K562 (cell line): ENCODE data around the gene GOLGA5. TPM values are rescaled to one million over a fixed set of nuclear protein-coding genes. Genes with fewer than 3 reads are reported as not detected.

Experiments used
- ATAC-seq: fragments of 200-7000 bp; cut with Tn5 transposase; 3 replicates; pipeline ENCODE4 v1.9.1; 2020; ENCODE audit warnings: moderate library complexity
- BruUV-seq: library from RNA; stranded (reverse); fragments of 400-500 nt; replicated peaks from 2 replicates; lab custom pipeline; 2021; lab: Mats Ljungman, UMichigan
- CTCF ChIA-PET: fragments of 300-600 bp; formaldehyde crosslinking; extraction: SDS; loops from one replicate; lab custom pipeline; 2021; ENCODE audit warnings: low intra/inter-chr PET ratio; lab: Yijun Ruan, JAX
- POLR2A ChIA-PET: fragments of 300-600, 350-650 bp; sonication (Branson Sonifier 250); formaldehyde crosslinking; extraction: SDS; loops from one replicate; lab custom pipeline; 2021; ENCODE audit warnings: antibody characterized with exemption, inconsistent platforms; lab: Yijun Ruan, JAX
- DNase-seq, 4 experiments: peaks; one replicate each; pipeline versions ENCODE4 v3.0.0 to v3.0.0-alpha.2; 2011 to 2018; ENCODE audit warnings: low spot score in 3 of 4, mixed read lengths in 3 of 4; ENCODE audit errors: extremely low read depth in 1 of 4
- FAIRE-seq: peaks from 2 replicates; lab custom pipeline; 2011; peaks lifted over from hg19 to GRCh38; lab: Jason Lieb, UNC
- H2AFZ ChIP-seq: 2 replicates; pipeline ENCODE4 v1.6.0; 2011; ENCODE audit warnings: low read depth, low read length, control low read depth, inconsistent platforms
- H3K27ac ChIP-seq: fragments of 200-600 bp; 3 replicates; pipeline ENCODE4 v1.8.0; 2011; ENCODE audit warnings: low read depth, mild to moderate bottlenecking, control low read depth, inconsistent platforms, low read length, moderate library complexity, mixed read lengths; ENCODE audit errors: extremely low read depth
- H3K27me3 ChIP-seq, 2 experiments: fragments of 300-600 bp in 1 of 2; 2 replicates in 1 of 2; 3 replicates in 1 of 2; pipeline versions ENCODE4 v1.6.0 to v1.8.0; 2011; ENCODE audit warnings: inconsistent platforms in 2 of 2, low read length in 2 of 2, mild to moderate bottlenecking in 1 of 2, mixed read lengths in 1 of 2, moderate library complexity in 1 of 2; ENCODE audit not compliant: control insufficient read depth in 2 of 2, insufficient read depth in 2 of 2
- H3K36me3 ChIP-seq: fragments of 300-600 bp; 3 replicates; pipeline ENCODE4 v1.8.0; 2011; ENCODE audit warnings: mild to moderate bottlenecking, low read length, inconsistent platforms; ENCODE audit not compliant: control insufficient read depth, insufficient read depth
- H3K4me1 ChIP-seq, 2 experiments: fragments of 200-600 bp in 1 of 2; replicated peaks in 1 of 2; 2 replicates in 1 of 2; 3 replicates in 1 of 2; pipeline versions ENCODE4 v1.5.1 to v1.8.0; 2011; ENCODE audit warnings: inconsistent platforms in 2 of 2, low read length in 2 of 2, mild to moderate bottlenecking in 1 of 2, mixed read lengths in 1 of 2, moderate library complexity in 1 of 2; ENCODE audit not compliant: control insufficient read depth in 2 of 2, insufficient read depth in 2 of 2
- H3K4me2 ChIP-seq: 2 replicates; pipeline ENCODE4 v1.6.1; 2011; ENCODE audit warnings: low read length, control low read depth, inconsistent platforms, mixed read lengths; ENCODE audit not compliant: insufficient read depth
- H3K4me3 ChIP-seq: fragments of 200-600 bp; sonication (generic), shearing (Covaris generic); 2 replicates; pipeline ENCODE4 v1.5.1; 2016; ENCODE audit warnings: control low read depth, inconsistent platforms
- H3K79me2 ChIP-seq: fragments of 200-600 bp; 3 replicates; pipeline ENCODE4 v1.8.0; 2011; ENCODE audit warnings: low read length, inconsistent platforms; ENCODE audit not compliant: control insufficient read depth, insufficient read depth
- H3K9ac ChIP-seq, 2 experiments: 2 replicates each; pipeline versions ENCODE4 v1.6.0 to v1.6.1; 2011; ENCODE audit warnings: low read depth in 2 of 2, low read length in 2 of 2, control low read depth in 1 of 2, inconsistent platforms in 1 of 2, mild to moderate bottlenecking in 1 of 2, mixed read lengths in 1 of 2; ENCODE audit not compliant: insufficient read depth in 1 of 2
- H3K9me1 ChIP-seq: one replicate; pipeline ENCODE4 v1.6.0; 2011; ENCODE audit warnings: inconsistent platforms, mild to moderate bottlenecking, low read length, moderate library complexity; ENCODE audit not compliant: control insufficient read depth, insufficient read depth
- H3K9me3 ChIP-seq: replicated peaks from 2 replicates; pipeline ENCODE4 v1.5.1; 2011; ENCODE audit warnings: low read depth, low read length, inconsistent platforms; ENCODE audit not compliant: control insufficient read depth, insufficient read depth
- H4K20me1 ChIP-seq: replicated peaks from 2 replicates; pipeline ENCODE4 v1.6.1; 2011; ENCODE audit warnings: low read length, inconsistent platforms, mixed read lengths; ENCODE audit not compliant: control insufficient read depth, insufficient read depth
- ARNT ChIP-seq, 2 experiments: fragments of 450-650 bp; IDR thresholded peaks; 2 replicates each; pipeline ENCODE4 v1.6.1; 2016; ENCODE audit warnings: mild to moderate bottlenecking in 1 of 2
- BDP1 ChIP-seq: IDR thresholded peaks from 3 replicates; pipeline ENCODE4 v1.6.1; 2011; ENCODE audit not compliant: insufficient read length, insufficient read depth
- FOS ChIP-seq: IDR thresholded peaks from 3 replicates; pipeline ENCODE4 v1.6.1; 2011; ENCODE audit not compliant: insufficient read length; ENCODE audit errors: extremely low read depth
- FOXK2 ChIP-seq, 2 experiments: fragments of 450-650 bp; IDR thresholded peaks in 1 of 2; conservative IDR thresholded peaks in 1 of 2; 2 replicates each; pipeline ENCODE4 v1.6.1; 2016; ENCODE audit warnings: low read depth in 2 of 2, mild to moderate bottlenecking in 1 of 2
- HLTF ChIP-seq: fragments of 450-650 bp; IDR thresholded peaks from 2 replicates; pipeline ENCODE4 v1.6.1; 2016
- IRF9 ChIP-seq: fragments of 450-650 bp; IDR thresholded peaks from 2 replicates; pipeline ENCODE4 v1.6.1; 2016; ENCODE audit warnings: missing biosample characterization, missing genetic modification characterization
- L3MBTL2 ChIP-seq: fragments of 450-650 bp; IDR thresholded peaks from 2 replicates; pipeline ENCODE4 v1.6.1; 2016; ENCODE audit warnings: mild to moderate bottlenecking, moderate library complexity
- PHF8 ChIP-seq: fragments of 200-600 bp; sonication (generic); IDR thresholded peaks from 2 replicates; pipeline ENCODE4 v1.6.1; 2012; ENCODE audit warnings: mixed run types, mild to moderate bottlenecking, inconsistent platforms, low read length, moderate library complexity, borderline replicate concordance
- POLR3A ChIP-seq: IDR thresholded peaks from 2 replicates; pipeline ENCODE4 v1.6.1; 2011; ENCODE audit warnings: borderline replicate concordance, mild to moderate bottlenecking, moderate library complexity; ENCODE audit not compliant: insufficient read length, insufficient read depth; ENCODE audit errors: extremely low read depth
- SAFB2 ChIP-seq: fragments of 200-400 bp; formaldehyde crosslinking; IDR thresholded peaks from 2 replicates; pipeline ENCODE4 v1.6.1; 2018; ENCODE audit warnings: borderline replicate concordance, low read length, low read depth, moderate library complexity; ENCODE audit not compliant: severe bottlenecking
- TSHZ1 ChIP-seq: fragments of 250-450 bp; sonication (Bioruptor Pico); IDR thresholded peaks from 2 replicates; pipeline ENCODE4 v1.4.0; 2020; ENCODE audit warnings: mild to moderate bottlenecking, moderate library complexity
- ZNF217 ChIP-seq: sonication (generic); formaldehyde crosslinking; IDR thresholded peaks from 2 replicates; pipeline ENCODE4 v1.8.0; 2022; ENCODE audit warnings: mild to moderate bottlenecking, missing genetic modification reagents
- ZNF436 ChIP-seq: fragments of 250-450, 450-650 bp; sonication (Bioruptor Pico); formaldehyde crosslinking; IDR thresholded peaks from 2 replicates; pipeline ENCODE4 v1.7.0; 2020; ENCODE audit warnings: mild to moderate bottlenecking
- WGBS: fragments of 100-300 bp; shearing (Covaris generic); methylation state at CpG from one replicate; pipeline ENCODE4 v1.1.6; 2016; ENCODE audit warnings: low coverage, mixed read lengths; ENCODE audit not compliant: insufficient coverage; ENCODE audit errors: missing lambda C conversion rate; 5-methylcytosine and 5-hydroxymethylcytosine counted together
- in situ Hi-C: fragments of 300-500 bp; cut with MboI; formaldehyde crosslinking; loops from 4 replicates; pipeline ENCODE4 v1.15.0; 2018; ENCODE audit warnings: inconsistent platforms, mixed read lengths
- intact Hi-C: fragments of 100-400 bp; cut with micrococcal nuclease; formaldehyde crosslinking; loops from 2 replicates; pipeline ENCODE4 v1.14.2; 2022
- polyA plus RNA-seq, 8 experiments: library from polyadenylated mRNA; depleted of rRNA in 4 of 8; stranded (reverse) in 5 of 8; unstranded in 3 of 8; fragments of >200 nt; fragmentation: Nextera tagmentation in 2 of 8; fragmentation: Illumina TruSeq in 1 of 8; extraction: Ambion mirVana in 2 of 8; extraction: Trizol in 1 of 8; gene quantifications; 2 replicates each; pipeline versions ENCODE4 v1.2.1 to v1.2.3, GENCODE V29; 2011 to 2014; ENCODE audit warnings: inconsistent platforms in 1 of 8, missing spikeins in 1 of 8
- total RNA-seq, 7 experiments: library from RNA; depleted of rRNA in 6 of 7; stranded (reverse); fragments of >200 nt in 6 of 7; fragmentation: Illumina TruSeq in 2 of 7; extraction: Trizol in 2 of 7; gene quantifications; 2 replicates each; pipeline versions ENCODE4 v1.2.1 to v1.2.3, GENCODE V29; 2011 to 2021; ENCODE audit warnings: low replicate concordance in 1 of 7
- TF ChIP-seq, protein P1 (sequence below), 2 experiments: fragments of 450-650 bp in 1 of 2; sonication (generic) in 1 of 2; formaldehyde crosslinking; conservative IDR thresholded peaks; 2 replicates each; pipeline versions ENCODE4 v1.4.0 to v1.8.1; 2020 to 2022; ENCODE audit warnings: mild to moderate bottlenecking in 1 of 2, missing genetic modification reagents in 1 of 2
- TF ChIP-seq, protein P2 (sequence below), 2 experiments: IDR thresholded peaks; 2 replicates each; pipeline ENCODE4 v1.6.1; 2012; ENCODE audit warnings: improper control_type of control experiment in 2 of 2, low read depth in 2 of 2, low read length in 2 of 2, borderline replicate concordance in 1 of 2

Gene GOLGA5
- total and polyA plus RNA-seq, 9 of the 15 experiments (the other 6 are each of a cell fraction or from before 2014, with no cell fraction given): 5.7 to 19.6 (median 12.7) TPM

- no peak overlapping the region for H3K27ac ChIP-seq
- no peaks in the 10 kb centered on the region for H3K79me2 ChIP-seq
- H2AFZ ChIP-seq: no peak overlapping the region
- 41% methylated on average over 5 of the region's 6 CpGs for WGBS
- no peaks in the 10 kb centered on the region for H3K36me3 ChIP-seq
- no peaks in the 10 kb centered on the region for H3K9me1 ChIP-seq
- FAIRE-seq (no peak), DNase-seq (no peak), ATAC-seq (peak; percentile 40; the same call in 1 of the 3 replicates)
- H3K27me3 ChIP-seq: no peaks in the 10 kb centered on the region
- ChIA-PET POLR2A (interaction anchor here (0.6 to 1.2 kb wide), 3 partner anchors 14 to 272 kb away, joined by 3 to 4 read pairs (median 3); no protein-coding TSS in a partner anchor), CTCF (no interaction called here)
- in situ Hi-C loops (no loop called here), intact Hi-C loops (no loop called here)
- H3K4me2 ChIP-seq: no peak overlapping the region
- H3K4me3 ChIP-seq: no peak overlapping the region
- H3K4me1 ChIP-seq: peaks cover 0 to 5% of the 10 kb centered on the region in 2 experiments; a peak in 4 of 5 replicates
- no peaks in the 10 kb centered on the region for H4K20me1 ChIP-seq
- no peaks in the 10 kb centered on the region for H3K9me3 ChIP-seq
- no peak overlapping the region for H3K9ac ChIP-seq
- BruUV-seq: no TSS peak
- TF ChIP-seq ZNF217 (no peak), PHF8 (no peak), HLTF (no peak), IRF9 (tag) (no peak), ZNF436 (CRISPR knock-in tag) (no peak), BDP1 (no peak), L3MBTL2 (no peak), ARNT (IDR thresholded peaks at IDR 0.05) (no peak), FOXK2 (conservative IDR thresholded peaks at IDR 0.05 in 1 of 2, IDR thresholded peaks at IDR 0.05 in 1 of 2; ENCODE audit: low read depth in 2 of 2) (no peak), SAFB2 (no peak), TSHZ1 (CRISPR knock-in tag) (no peak), POLR3A (no peak), FOS (no peak)
- TF ChIP-seq, protein P1, sequence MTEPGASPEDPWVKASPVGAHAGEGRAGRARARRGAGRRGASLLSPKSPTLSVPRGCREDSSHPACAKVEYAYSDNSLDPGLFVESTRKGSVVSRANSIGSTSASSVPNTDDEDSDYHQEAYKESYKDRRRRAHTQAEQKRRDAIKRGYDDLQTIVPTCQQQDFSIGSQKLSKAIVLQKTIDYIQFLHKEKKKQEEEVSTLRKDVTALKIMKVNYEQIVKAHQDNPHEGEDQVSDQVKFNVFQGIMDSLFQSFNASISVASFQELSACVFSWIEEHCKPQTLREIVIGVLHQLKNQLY (CRISPR knock-in tag; conservative IDR thresholded peaks at IDR 0.05): no peak
- TF ChIP-seq, protein P2, sequence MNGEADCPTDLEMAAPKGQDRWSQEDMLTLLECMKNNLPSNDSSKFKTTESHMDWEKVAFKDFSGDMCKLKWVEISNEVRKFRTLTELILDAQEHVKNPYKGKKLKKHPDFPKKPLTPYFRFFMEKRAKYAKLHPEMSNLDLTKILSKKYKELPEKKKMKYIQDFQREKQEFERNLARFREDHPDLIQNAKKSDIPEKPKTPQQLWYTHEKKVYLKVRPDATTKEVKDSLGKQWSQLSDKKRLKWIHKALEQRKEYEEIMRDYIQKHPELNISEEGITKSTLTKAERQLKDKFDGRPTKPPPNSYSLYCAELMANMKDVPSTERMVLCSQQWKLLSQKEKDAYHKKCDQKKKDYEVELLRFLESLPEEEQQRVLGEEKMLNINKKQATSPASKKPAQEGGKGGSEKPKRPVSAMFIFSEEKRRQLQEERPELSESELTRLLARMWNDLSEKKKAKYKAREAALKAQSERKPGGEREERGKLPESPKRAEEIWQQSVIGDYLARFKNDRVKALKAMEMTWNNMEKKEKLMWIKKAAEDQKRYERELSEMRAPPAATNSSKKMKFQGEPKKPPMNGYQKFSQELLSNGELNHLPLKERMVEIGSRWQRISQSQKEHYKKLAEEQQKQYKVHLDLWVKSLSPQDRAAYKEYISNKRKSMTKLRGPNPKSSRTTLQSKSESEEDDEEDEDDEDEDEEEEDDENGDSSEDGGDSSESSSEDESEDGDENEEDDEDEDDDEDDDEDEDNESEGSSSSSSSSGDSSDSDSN (IDR thresholded peaks at IDR 0.05; ENCODE audit: borderline replicate concordance in 1 of 2, low read depth in 2 of 2, low read length in 2 of 2): no peak
These were observed 53.2 kb downstream of the GOLGA5 start for GRCh38 chr14:92847278-92847677.
